ENCODE data around the gene PRDX6. TPM values are rescaled to one million over a fixed set of nuclear protein-coding genes. Genes with fewer than 3 reads are reported as not detected.

The PRDX6 gene
- polyA plus RNA-seq, 1 experiment, result 885 TPM

DNA sequence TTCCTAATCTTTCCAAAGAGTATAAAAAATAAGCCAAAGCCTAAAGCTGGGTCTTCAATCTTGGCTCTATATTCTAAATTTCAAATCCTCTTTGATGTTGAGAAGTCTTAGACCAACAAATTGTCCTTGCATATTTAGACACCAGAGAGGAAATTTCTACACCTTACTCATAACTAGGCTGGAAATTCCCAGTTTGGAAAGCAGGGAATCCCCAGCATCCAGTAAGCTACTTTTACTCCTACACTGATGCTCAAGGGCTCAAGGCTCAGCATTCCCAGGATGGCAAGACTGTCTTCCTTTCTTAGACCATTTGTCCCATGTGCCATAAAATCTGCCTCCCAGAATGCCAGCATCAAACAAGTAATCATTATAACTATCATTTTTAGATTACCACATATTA is 28.3 kb downstream of the PRDX6 start:
- POLR2A ChIA-PET, result no interaction called here
- CTCF ChIA-PET, result no interaction called here
- H3K36me3 ChIP-seq (ENCODE audit: control insufficient read depth, insufficient read depth, low read length), result no peaks in the 10 kb centered on the region

DNA sequence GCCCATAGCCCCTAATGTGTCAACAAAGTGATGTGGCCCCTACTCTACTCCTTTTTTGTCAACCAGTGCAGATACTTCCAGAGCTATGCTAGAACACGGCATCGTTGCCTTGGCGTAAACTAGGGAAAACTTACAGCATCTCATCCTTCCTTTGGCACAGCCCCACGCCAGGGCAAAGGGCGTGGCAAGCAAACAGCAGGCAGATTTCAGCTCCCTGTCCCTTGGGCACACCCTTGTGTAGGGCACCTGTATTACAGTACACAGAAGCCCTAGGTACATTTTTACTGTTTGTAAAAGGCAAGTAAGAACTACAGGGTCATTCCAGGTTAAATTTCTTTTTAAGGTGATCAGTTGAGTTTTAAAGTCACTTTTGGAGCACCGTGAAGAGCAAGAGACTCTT is 29.3 kb downstream of the PRDX6 start:
- CTCF ChIA-PET, result interaction anchor here (0.9 to 1.3 kb wide), 2 partner anchors 9 to 14 kb away, joined by 3 read pairs; no protein-coding TSS in a partner anchor
- TF ChIP-seq, protein P1, sequence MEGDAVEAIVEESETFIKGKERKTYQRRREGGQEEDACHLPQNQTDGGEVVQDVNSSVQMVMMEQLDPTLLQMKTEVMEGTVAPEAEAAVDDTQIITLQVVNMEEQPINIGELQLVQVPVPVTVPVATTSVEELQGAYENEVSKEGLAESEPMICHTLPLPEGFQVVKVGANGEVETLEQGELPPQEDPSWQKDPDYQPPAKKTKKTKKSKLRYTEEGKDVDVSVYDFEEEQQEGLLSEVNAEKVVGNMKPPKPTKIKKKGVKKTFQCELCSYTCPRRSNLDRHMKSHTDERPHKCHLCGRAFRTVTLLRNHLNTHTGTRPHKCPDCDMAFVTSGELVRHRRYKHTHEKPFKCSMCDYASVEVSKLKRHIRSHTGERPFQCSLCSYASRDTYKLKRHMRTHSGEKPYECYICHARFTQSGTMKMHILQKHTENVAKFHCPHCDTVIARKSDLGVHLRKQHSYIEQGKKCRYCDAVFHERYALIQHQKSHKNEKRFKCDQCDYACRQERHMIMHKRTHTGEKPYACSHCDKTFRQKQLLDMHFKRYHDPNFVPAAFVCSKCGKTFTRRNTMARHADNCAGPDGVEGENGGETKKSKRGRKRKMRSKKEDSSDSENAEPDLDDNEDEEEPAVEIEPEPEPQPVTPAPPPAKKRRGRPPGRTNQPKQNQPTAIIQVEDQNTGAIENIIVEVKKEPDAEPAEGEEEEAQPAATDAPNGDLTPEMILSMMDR (IDR thresholded peaks at IDR 0.05; ENCODE audit: insufficient read depth, low read depth, low read length), result no peak
- no peaks in the 10 kb centered on the region for H3K36me3 ChIP-seq (ENCODE audit: control insufficient read depth, insufficient read depth, low read length)
- no peak for DNase-seq (ENCODE audit: low read depth)
- H3K4me3 ChIP-seq (ENCODE audit: low read depth, low read length), result no peak overlapping the region
- POLR2A ChIA-PET, result no interaction called here
- H3K27me3 ChIP-seq (ENCODE audit: control insufficient read depth, insufficient read depth, low read length), result no peaks in the 10 kb centered on the region

More for the DNA sequence above, 28.3 kb downstream of the PRDX6 start:
- Histone ChIP-seq H3K4me3 (ENCODE audit: low read depth, low read length) (no peak overlapping the region), H3K27me3 (ENCODE audit: control insufficient read depth, insufficient read depth, low read length) (no peaks in the 10 kb centered on the region)
- no peak for DNase-seq (ENCODE audit: low read depth)
- TF ChIP-seq, protein P1 (IDR thresholded peaks at IDR 0.05; ENCODE audit: insufficient read depth, low read depth, low read length), result no peak

DNA sequence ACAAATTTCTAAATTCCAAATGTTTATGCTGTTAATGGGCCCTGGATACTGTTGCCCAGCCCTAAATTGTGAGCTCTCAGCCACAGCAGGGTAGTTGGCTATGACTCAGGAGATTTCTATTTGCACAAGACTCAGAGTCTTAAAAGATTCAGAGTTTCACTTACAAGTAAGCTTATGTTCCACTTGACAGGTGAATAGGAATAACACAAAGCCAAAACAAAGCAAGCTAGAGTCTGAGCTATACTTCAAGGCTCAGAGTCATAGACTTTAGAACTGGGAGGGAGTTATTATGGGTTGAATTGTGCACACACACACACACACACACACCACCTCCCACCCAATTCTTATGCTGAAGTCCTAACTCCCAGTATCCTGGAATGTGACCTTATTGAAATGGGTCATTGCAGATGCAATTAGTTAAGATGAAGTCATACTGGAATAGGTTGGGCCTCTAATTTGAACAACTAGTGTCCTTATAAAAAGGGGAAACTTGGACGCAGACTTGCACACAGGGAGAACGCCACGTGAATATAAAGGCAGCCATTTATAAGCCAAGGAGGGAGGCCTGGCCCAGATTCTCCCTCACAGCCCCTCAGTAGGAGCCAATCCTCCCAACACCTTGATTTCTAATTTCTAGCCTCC is 30.2 kb downstream of the PRDX6 start:
- DNase-seq (ENCODE audit: low read depth), result peak; percentile 60
- TF ChIP-seq, protein P1 (IDR thresholded peaks at IDR 0.05; ENCODE audit: insufficient read depth, low read depth, low read length), result no peak
- H3K36me3 ChIP-seq (ENCODE audit: control insufficient read depth, insufficient read depth, low read length), result no peaks in the 10 kb centered on the region
- H3K4me3 ChIP-seq (ENCODE audit: low read depth, low read length), result no peak overlapping the region
- POLR2A ChIA-PET, result no interaction called here
- no peaks in the 10 kb centered on the region for H3K27me3 ChIP-seq (ENCODE audit: control insufficient read depth, insufficient read depth, low read length)
- CTCF ChIA-PET, result interaction anchor here (0.7 to 1.3 kb wide), 2 partner anchors 15 to 78 kb away, joined by 3 read pairs; no protein-coding TSS in a partner anchor

DNA sequence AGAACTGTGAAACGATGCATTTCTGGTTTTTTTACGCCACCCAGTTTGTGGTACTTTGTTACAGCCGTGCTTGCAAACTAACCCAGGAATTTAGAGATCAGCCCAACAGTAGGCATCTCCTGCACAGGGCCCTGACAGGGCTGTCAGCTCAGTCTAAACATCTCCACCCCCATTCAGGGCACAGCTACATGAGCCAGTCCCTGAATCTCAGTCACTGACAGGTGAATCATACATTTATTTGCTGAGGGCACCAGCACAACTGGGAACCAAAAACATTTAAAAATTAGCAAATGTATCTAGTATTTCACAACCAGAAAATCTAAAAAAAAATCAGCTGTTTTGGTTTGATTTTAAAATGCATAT is 30.7 kb downstream of the PRDX6 start:
- H3K27me3 ChIP-seq (ENCODE audit: control insufficient read depth, insufficient read depth, low read length), result no peaks in the 10 kb centered on the region
- TF ChIP-seq, protein P1 (IDR thresholded peaks at IDR 0.05; ENCODE audit: insufficient read depth, low read depth, low read length), result no peak
- H3K4me3 ChIP-seq (ENCODE audit: low read depth, low read length), result no peak overlapping the region
- DNase-seq (ENCODE audit: low read depth), result no peak
- ChIA-PET CTCF (no interaction called here), POLR2A (no interaction called here)
- H3K36me3 ChIP-seq (ENCODE audit: control insufficient read depth, insufficient read depth, low read length), result no peaks in the 10 kb centered on the region

DNA sequence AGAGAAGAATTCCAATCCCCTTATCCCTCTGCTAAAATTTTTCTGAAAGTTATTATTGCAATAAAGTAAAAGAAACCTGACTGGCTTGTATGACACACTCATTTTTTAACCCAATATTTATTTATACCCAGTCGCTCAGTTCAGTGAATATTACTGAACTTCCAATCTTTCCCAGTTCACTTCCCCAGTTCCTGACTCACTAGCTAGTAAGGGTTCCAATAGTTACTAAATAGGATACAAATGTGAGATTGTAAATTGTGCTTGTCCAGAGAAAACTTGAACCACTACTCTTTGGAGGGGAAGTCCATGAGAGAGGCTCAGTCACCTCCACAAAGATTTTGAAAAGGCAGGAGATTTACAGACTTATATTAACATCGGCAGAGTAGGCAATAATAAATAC is 31.4 kb downstream of the PRDX6 start:
- no peak for DNase-seq (ENCODE audit: low read depth)
- POLR2A ChIA-PET, result no interaction called here
- Histone ChIP-seq H3K4me3 (ENCODE audit: low read depth, low read length) (no peak overlapping the region), H3K36me3 (ENCODE audit: control insufficient read depth, insufficient read depth, low read length) (no peaks in the 10 kb centered on the region), H3K27me3 (ENCODE audit: control insufficient read depth, insufficient read depth, low read length) (no peaks in the 10 kb centered on the region)
- CTCF ChIA-PET, result no interaction called here
- TF ChIP-seq, protein P1 (IDR thresholded peaks at IDR 0.05; ENCODE audit: insufficient read depth, low read depth, low read length), result no peak

Data from BJ (cell line).